Measurements from ENCODE around the gene TTC39B.

Gene TTC39B

DNA sequence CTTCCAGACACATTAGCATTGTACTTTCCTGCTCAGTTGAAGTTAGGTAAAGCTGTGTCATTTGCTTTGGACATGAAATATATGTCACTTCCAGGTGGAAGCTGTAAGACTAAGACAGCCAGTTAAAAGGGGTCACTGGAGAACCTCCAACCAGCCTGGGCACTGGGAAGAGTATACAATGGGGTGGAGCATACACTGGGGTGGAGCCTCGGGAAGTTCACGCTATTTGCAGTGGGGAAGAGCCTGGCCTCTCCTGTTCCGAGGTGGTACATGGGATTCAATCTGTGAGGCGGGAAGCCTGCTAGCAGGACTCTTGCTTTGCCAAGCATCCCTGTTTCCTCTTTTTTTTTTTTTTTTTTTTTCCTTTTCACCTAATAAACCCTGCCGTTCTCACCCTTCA, 145.3 kb downstream of the TTC39B start:
- Histone ChIP-seq H3K4me3 (ENCODE audit: low read length in 2 of 2) (no peak overlapping the region), H3K36me3 (ENCODE audit: control insufficient read depth in 2 of 2, insufficient read depth in 2 of 2, low read length in 2 of 2) (peaks cover 0 to 2% of the 10 kb centered on the region in 2 donors), H3K9ac (ENCODE audit: low read depth in 1 of 2, low read length in 2 of 2) (no peak overlapping the region), H3K27me3 (ENCODE audit: control insufficient read depth in 2 of 2, insufficient read depth in 2 of 2, low read length in 2 of 2) (no peaks in the 10 kb centered on the region), H3K27ac (ENCODE audit: low read depth in 2 of 2, low read length in 2 of 2) (no peak overlapping the region), H3K9me3 (ENCODE audit: control insufficient read depth in 2 of 2, low read length in 2 of 2) (no peaks in the 10 kb centered on the region), H3K4me1 (ENCODE audit: control insufficient read depth in 2 of 2, insufficient read depth in 2 of 2, low read length in 2 of 2) (no peaks in the 10 kb centered on the region)

DNA sequence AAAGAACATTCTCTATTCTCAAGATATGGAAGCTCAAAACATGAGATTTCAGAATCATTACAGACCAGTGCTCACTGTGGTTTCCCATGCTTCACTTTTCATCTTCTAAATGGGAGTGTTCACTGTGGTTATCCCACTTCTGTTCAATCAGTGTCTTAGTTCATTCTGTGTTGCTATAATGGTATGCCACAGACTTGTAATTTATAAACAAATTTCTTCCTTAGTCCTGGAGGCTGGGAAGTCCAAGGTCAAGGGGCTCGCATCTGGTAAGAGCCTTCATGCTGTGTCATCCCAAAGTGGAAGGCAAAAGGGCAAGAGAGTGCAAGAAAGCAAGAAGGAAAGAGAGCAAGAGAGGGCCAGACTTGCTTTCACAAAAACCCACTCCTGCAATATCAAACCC, 146.3 kb downstream of the TTC39B start:
- H3K4me3 ChIP-seq (ENCODE audit: low read length in 2 of 2), result no peak overlapping the region
- no peak overlapping the region for H3K27ac ChIP-seq (ENCODE audit: low read depth in 2 of 2, low read length in 2 of 2)
- no peaks in the 10 kb centered on the region for H3K36me3 ChIP-seq (ENCODE audit: control insufficient read depth in 2 of 2, insufficient read depth in 2 of 2, low read length in 2 of 2)

GRCh38 chr9:15158064-15158463, 149.0 kb downstream of the TTC39B start:
- no peak overlapping the region for H3K9ac ChIP-seq (ENCODE audit: low read depth in 1 of 2, low read length in 2 of 2)
- H3K27ac ChIP-seq (ENCODE audit: low read depth in 2 of 2, low read length in 2 of 2), result no peak overlapping the region
- no peaks in the 10 kb centered on the region for H3K36me3 ChIP-seq (ENCODE audit: control insufficient read depth in 2 of 2, insufficient read depth in 2 of 2, low read length in 2 of 2)
- H3K9me3 ChIP-seq (ENCODE audit: control insufficient read depth in 2 of 2, low read length in 2 of 2), result no peaks in the 10 kb centered on the region
- no peak overlapping the region for H3K4me3 ChIP-seq (ENCODE audit: low read length in 2 of 2)
- no peaks in the 10 kb centered on the region for H3K27me3 ChIP-seq (ENCODE audit: control insufficient read depth in 2 of 2, insufficient read depth in 2 of 2, low read length in 2 of 2)
- H3K4me1 ChIP-seq (ENCODE audit: control insufficient read depth in 2 of 2, insufficient read depth in 2 of 2, low read length in 2 of 2), result no peaks in the 10 kb centered on the region

More for the DNA sequence above, 146.3 kb downstream of the TTC39B start:
- Histone ChIP-seq H3K9ac (ENCODE audit: low read depth in 1 of 2, low read length in 2 of 2) (no peak overlapping the region), H3K9me3 (ENCODE audit: control insufficient read depth in 2 of 2, low read length in 2 of 2) (no peaks in the 10 kb centered on the region), H3K27me3 (ENCODE audit: control insufficient read depth in 2 of 2, insufficient read depth in 2 of 2, low read length in 2 of 2) (no peaks in the 10 kb centered on the region), H3K4me1 (ENCODE audit: control insufficient read depth in 2 of 2, insufficient read depth in 2 of 2, low read length in 2 of 2) (no peaks in the 10 kb centered on the region)

- Histone ChIP-seq H3K9me3 (ENCODE audit: control insufficient read depth in 2 of 2, low read length in 2 of 2) (no peaks in the 10 kb centered on the region), H3K4me3 (ENCODE audit: low read length in 2 of 2) (no peak overlapping the region), H3K36me3 (ENCODE audit: control insufficient read depth in 2 of 2, insufficient read depth in 2 of 2, low read length in 2 of 2) (no peaks in the 10 kb centered on the region), H3K9ac (ENCODE audit: low read depth in 1 of 2, low read length in 2 of 2) (no peak overlapping the region), H3K27ac (ENCODE audit: low read depth in 2 of 2, low read length in 2 of 2) (no peak overlapping the region), H3K27me3 (ENCODE audit: control insufficient read depth in 2 of 2, insufficient read depth in 2 of 2, low read length in 2 of 2) (no peaks in the 10 kb centered on the region), H3K4me1 (ENCODE audit: control insufficient read depth in 2 of 2, insufficient read depth in 2 of 2, low read length in 2 of 2) (no peaks in the 10 kb centered on the region)
These were observed 149.6 kb downstream of the TTC39B start for GRCh38 chr9:15157381-15157780.

DNA sequence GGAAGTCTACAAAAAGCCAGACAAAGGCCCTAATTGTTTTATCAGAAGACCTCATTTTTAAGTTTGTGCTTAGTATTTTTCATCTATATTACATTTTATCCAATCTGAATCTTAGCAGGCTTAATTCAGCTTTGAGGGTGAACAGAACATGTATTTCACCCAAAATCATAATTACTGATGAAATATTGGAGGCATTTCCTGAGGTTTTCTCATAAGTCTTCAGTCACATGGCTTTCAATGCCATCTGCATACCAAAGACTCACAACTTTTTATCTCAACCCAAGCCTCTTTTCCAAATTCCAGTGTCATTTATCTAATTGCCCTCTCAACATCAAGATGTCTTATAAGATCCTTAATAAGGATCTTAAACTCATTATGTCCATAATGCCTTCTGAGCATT, 150.8 kb downstream of the TTC39B start:
- H3K4me1 ChIP-seq (ENCODE audit: control insufficient read depth in 2 of 2, insufficient read depth in 2 of 2, low read length in 2 of 2), result no peaks in the 10 kb centered on the region
- no peak overlapping the region for H3K4me3 ChIP-seq (ENCODE audit: low read length in 2 of 2)
- no peak overlapping the region for H3K9ac ChIP-seq (ENCODE audit: low read depth in 1 of 2, low read length in 2 of 2)
- no peaks in the 10 kb centered on the region for H3K27me3 ChIP-seq (ENCODE audit: control insufficient read depth in 2 of 2, insufficient read depth in 2 of 2, low read length in 2 of 2)
- no peaks in the 10 kb centered on the region for H3K9me3 ChIP-seq (ENCODE audit: control insufficient read depth in 2 of 2, low read length in 2 of 2)
- peak overlapping the region; percentile 12 to 20 for H3K27ac ChIP-seq (ENCODE audit: low read depth in 2 of 2, low read length in 2 of 2)
- H3K36me3 ChIP-seq (ENCODE audit: control insufficient read depth in 2 of 2, insufficient read depth in 2 of 2, low read length in 2 of 2), result no peaks in the 10 kb centered on the region

DNA sequence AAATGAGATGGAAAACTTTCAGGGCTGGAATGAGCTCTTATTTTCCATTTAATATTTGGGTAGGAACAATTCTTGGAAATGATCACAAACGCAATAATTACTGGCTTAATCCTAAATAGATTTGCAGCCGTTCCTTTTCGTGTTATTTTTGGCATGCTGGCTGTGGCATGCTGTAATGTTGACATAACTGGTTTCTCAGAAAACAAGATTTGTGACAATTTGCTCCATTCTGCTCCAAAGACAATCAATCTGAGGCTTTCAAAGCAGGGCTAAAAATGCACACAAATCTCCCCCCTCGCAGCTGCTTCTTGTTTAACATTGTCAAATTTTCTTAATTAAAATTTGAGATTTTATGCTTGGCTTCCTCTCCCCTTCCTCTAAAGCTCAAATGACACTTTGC, 151.2 kb downstream of the TTC39B start:
- H3K4me1 ChIP-seq (ENCODE audit: control insufficient read depth in 2 of 2, insufficient read depth in 2 of 2, low read length in 2 of 2), result no peaks in the 10 kb centered on the region
- peak overlapping the region in 1 of 2 donors; percentile 12 for H3K27ac ChIP-seq (ENCODE audit: low read depth in 2 of 2, low read length in 2 of 2)
- no peaks in the 10 kb centered on the region for H3K27me3 ChIP-seq (ENCODE audit: control insufficient read depth in 2 of 2, insufficient read depth in 2 of 2, low read length in 2 of 2)
- H3K9ac ChIP-seq (ENCODE audit: low read depth in 1 of 2, low read length in 2 of 2), result no peak overlapping the region
- no peaks in the 10 kb centered on the region for H3K9me3 ChIP-seq (ENCODE audit: control insufficient read depth in 2 of 2, low read length in 2 of 2)
- H3K4me3 ChIP-seq (ENCODE audit: low read length in 2 of 2), result no peak overlapping the region
- H3K36me3 ChIP-seq (ENCODE audit: control insufficient read depth in 2 of 2, insufficient read depth in 2 of 2, low read length in 2 of 2), result no peaks in the 10 kb centered on the region

DNA sequence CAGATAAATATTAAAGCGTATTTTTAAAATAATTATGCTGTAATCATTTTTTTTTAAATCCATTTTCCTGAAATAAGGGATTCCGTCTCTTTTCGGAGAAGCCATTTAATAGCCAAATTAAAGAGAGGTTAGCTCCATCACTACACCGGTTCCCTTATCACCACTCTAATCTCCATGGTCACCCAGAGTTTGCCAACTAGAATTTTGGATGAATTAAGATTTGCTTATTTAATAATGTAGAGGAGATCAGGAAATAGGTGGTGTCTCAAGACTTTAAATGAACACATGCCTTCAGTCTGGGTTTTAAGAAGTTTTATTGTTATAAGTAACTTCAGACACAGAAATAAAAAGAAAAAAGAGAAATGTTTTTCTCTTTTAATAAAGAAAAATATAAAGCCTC, 151.7 kb downstream of the TTC39B start:
- Histone ChIP-seq H3K27ac (ENCODE audit: low read depth in 2 of 2, low read length in 2 of 2) (no peak overlapping the region), H3K4me3 (ENCODE audit: low read length in 2 of 2) (no peak overlapping the region), H3K27me3 (ENCODE audit: control insufficient read depth in 2 of 2, insufficient read depth in 2 of 2, low read length in 2 of 2) (no peaks in the 10 kb centered on the region), H3K36me3 (ENCODE audit: control insufficient read depth in 2 of 2, insufficient read depth in 2 of 2, low read length in 2 of 2) (no peaks in the 10 kb centered on the region), H3K4me1 (ENCODE audit: control insufficient read depth in 2 of 2, insufficient read depth in 2 of 2, low read length in 2 of 2) (no peaks in the 10 kb centered on the region), H3K9ac (ENCODE audit: low read depth in 1 of 2, low read length in 2 of 2) (no peak overlapping the region), H3K9me3 (ENCODE audit: control insufficient read depth in 2 of 2, low read length in 2 of 2) (no peaks in the 10 kb centered on the region)

GRCh38 chr9:15154677-15155076, 152.3 kb downstream of the TTC39B start:
- no peaks in the 10 kb centered on the region for H3K36me3 ChIP-seq (ENCODE audit: control insufficient read depth in 2 of 2, insufficient read depth in 2 of 2, low read length in 2 of 2)
- H3K4me1 ChIP-seq (ENCODE audit: control insufficient read depth in 2 of 2, insufficient read depth in 2 of 2, low read length in 2 of 2), result no peaks in the 10 kb centered on the region
- H3K9me3 ChIP-seq (ENCODE audit: control insufficient read depth in 2 of 2, low read length in 2 of 2), result no peaks in the 10 kb centered on the region
- no peak overlapping the region for H3K27ac ChIP-seq (ENCODE audit: low read depth in 2 of 2, low read length in 2 of 2)
- H3K4me3 ChIP-seq (ENCODE audit: low read length in 2 of 2), result no peak overlapping the region
- no peaks in the 10 kb centered on the region for H3K27me3 ChIP-seq (ENCODE audit: control insufficient read depth in 2 of 2, insufficient read depth in 2 of 2, low read length in 2 of 2)
- H3K9ac ChIP-seq (ENCODE audit: low read depth in 1 of 2, low read length in 2 of 2), result no peak overlapping the region

- Histone ChIP-seq H3K4me3 (ENCODE audit: low read length in 2 of 2) (no peak overlapping the region), H3K9me3 (ENCODE audit: control insufficient read depth in 2 of 2, low read length in 2 of 2) (no peaks in the 10 kb centered on the region), H3K9ac (ENCODE audit: low read depth in 1 of 2, low read length in 2 of 2) (no peak overlapping the region), H3K27ac (ENCODE audit: low read depth in 2 of 2, low read length in 2 of 2) (no peak overlapping the region), H3K36me3 (ENCODE audit: control insufficient read depth in 2 of 2, insufficient read depth in 2 of 2, low read length in 2 of 2) (no peaks in the 10 kb centered on the region), H3K4me1 (ENCODE audit: control insufficient read depth in 2 of 2, insufficient read depth in 2 of 2, low read length in 2 of 2) (no peaks in the 10 kb centered on the region), H3K27me3 (ENCODE audit: control insufficient read depth in 2 of 2, insufficient read depth in 2 of 2, low read length in 2 of 2) (no peaks in the 10 kb centered on the region)
These were observed 153.1 kb downstream of the TTC39B start for GRCh38 chr9:15153961-15154360.

DNA sequence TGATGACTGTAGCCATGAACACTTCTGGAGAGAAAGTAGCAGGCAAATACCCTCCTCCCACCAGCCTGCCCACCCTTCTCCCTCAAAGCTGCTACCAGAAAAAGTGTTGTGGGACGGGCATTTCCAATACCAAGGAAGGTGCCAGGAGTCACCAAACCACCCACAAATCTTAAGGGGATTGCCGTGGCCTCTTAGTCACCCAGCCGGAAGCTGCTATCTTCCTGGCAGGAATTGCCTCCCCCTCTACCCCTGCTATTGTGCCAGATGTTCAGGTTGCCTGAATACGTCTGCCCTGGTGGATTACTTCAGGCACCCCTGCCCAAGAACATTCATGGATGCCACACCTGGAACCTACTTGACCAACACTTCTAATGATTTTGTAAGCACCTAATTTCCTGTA, 156.1 kb downstream of the TTC39B start:
- Histone ChIP-seq H3K36me3 (ENCODE audit: control insufficient read depth in 2 of 2, insufficient read depth in 2 of 2, low read length in 2 of 2) (no peaks in the 10 kb centered on the region), H3K4me3 (ENCODE audit: low read length in 2 of 2) (no peak overlapping the region), H3K27me3 (ENCODE audit: control insufficient read depth in 2 of 2, insufficient read depth in 2 of 2, low read length in 2 of 2) (no peaks in the 10 kb centered on the region), H3K9me3 (ENCODE audit: control insufficient read depth in 2 of 2, low read length in 2 of 2) (no peaks in the 10 kb centered on the region), H3K27ac (ENCODE audit: low read depth in 2 of 2, low read length in 2 of 2) (no peak overlapping the region), H3K9ac (ENCODE audit: low read depth in 1 of 2, low read length in 2 of 2) (no peak overlapping the region), H3K4me1 (ENCODE audit: control insufficient read depth in 2 of 2, insufficient read depth in 2 of 2, low read length in 2 of 2) (no peaks in the 10 kb centered on the region)

DNA sequence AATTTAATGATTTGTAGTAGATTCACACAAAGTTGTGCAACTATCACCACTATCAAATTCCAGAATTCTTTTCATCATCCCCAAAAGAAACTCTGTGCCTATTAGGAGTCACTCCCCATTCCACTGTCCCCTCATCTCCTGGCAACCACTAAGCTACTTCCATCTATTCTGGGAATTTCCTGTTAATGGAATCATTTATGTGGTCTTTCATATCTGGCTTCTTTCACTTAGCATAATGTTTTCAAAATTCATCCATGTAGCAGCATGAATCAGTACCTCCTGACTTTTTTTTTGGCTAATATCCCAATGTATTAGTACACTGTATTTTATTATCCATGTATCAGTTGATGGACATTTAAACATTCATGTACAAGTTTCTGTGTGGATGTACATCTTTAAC, 157.6 kb downstream of the TTC39B start:
- Histone ChIP-seq H3K9ac (ENCODE audit: low read depth in 1 of 2, low read length in 2 of 2) (no peak overlapping the region), H3K4me3 (ENCODE audit: low read length in 2 of 2) (no peak overlapping the region), H3K9me3 (ENCODE audit: control insufficient read depth in 2 of 2, low read length in 2 of 2) (no peaks in the 10 kb centered on the region), H3K27ac (ENCODE audit: low read depth in 2 of 2, low read length in 2 of 2) (no peak overlapping the region), H3K36me3 (ENCODE audit: control insufficient read depth in 2 of 2, insufficient read depth in 2 of 2, low read length in 2 of 2) (no peaks in the 10 kb centered on the region), H3K27me3 (ENCODE audit: control insufficient read depth in 2 of 2, insufficient read depth in 2 of 2, low read length in 2 of 2) (no peaks in the 10 kb centered on the region), H3K4me1 (ENCODE audit: control insufficient read depth in 2 of 2, insufficient read depth in 2 of 2, low read length in 2 of 2) (no peaks in the 10 kb centered on the region)
